Vagina (tissue), 2 donors: ENCODE measurements around the gene LYRM1.

ENCODE experiments used
- POLR2A ChIP-seq, 2 donors: fragments of 450-650 bp; IDR thresholded peaks; one replicate each; pipeline ENCODE4 v1.6.1; 2017; ENCODE audit warnings: antibody characterized with exemption in 2 of 2, mild to moderate bottlenecking in 2 of 2, moderate library complexity in 2 of 2
- POLR2AphosphoS5 ChIP-seq, 2 donors: sonication (generic); formaldehyde crosslinking; IDR thresholded peaks; one replicate each; pipeline ENCODE4 v1.9.0; 2017; ENCODE audit warnings: antibody characterized with exemption in 2 of 2, mild to moderate bottlenecking in 2 of 2, low read depth in 1 of 2; ENCODE audit not compliant: insufficient read depth in 1 of 2
- TF ChIP-seq, protein P1 (sequence below), 3 experiments: fragments of 450-650 bp in 2 of 3; fragments of 200-600 bp in 1 of 3; sonication (generic) in 1 of 3; IDR thresholded peaks; one replicate each; pipeline ENCODE4 v1.5.1; 2017 to 2019; ENCODE audit warnings: antibody characterized with exemption in 3 of 3, mild to moderate bottlenecking in 2 of 3, moderate library complexity in 2 of 3

DNA sequence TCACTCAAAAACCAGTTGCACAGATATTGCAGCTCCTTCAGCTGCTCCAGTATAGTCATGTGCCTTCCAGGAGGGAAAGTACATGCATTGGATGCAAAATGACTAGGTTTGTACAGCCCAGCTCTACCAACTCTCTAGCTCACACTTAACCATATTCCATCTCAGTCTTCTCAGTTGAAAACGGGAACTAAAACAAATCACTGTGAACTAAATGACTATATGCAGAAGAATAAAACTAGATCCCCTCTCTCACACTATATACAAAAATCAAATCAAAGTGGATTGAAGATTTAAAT is 25.3 kb upstream of the LYRM1 start:
- TF ChIP-seq, protein P1, sequence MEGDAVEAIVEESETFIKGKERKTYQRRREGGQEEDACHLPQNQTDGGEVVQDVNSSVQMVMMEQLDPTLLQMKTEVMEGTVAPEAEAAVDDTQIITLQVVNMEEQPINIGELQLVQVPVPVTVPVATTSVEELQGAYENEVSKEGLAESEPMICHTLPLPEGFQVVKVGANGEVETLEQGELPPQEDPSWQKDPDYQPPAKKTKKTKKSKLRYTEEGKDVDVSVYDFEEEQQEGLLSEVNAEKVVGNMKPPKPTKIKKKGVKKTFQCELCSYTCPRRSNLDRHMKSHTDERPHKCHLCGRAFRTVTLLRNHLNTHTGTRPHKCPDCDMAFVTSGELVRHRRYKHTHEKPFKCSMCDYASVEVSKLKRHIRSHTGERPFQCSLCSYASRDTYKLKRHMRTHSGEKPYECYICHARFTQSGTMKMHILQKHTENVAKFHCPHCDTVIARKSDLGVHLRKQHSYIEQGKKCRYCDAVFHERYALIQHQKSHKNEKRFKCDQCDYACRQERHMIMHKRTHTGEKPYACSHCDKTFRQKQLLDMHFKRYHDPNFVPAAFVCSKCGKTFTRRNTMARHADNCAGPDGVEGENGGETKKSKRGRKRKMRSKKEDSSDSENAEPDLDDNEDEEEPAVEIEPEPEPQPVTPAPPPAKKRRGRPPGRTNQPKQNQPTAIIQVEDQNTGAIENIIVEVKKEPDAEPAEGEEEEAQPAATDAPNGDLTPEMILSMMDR (IDR thresholded peaks at IDR 0.05): no peak
- no peak for TF ChIP-seq POLR2A (IDR thresholded peaks at IDR 0.05)
- TF ChIP-seq POLR2AphosphoS5 (IDR thresholded peaks at IDR 0.05; ENCODE audit: insufficient read depth in 1 of 2, low read depth in 1 of 2): no peak
